ENCODE results near the gene CALB2. TPM values are rescaled to one million over a fixed set of nuclear protein-coding genes. Genes with fewer than 3 reads are reported as not detected.

Gene CALB2
- total RNA-seq, 2 donors from 2014 or later: not detected

GRCh38 chr16:71387045-71387871 lies 28.7 kb downstream of the CALB2 start:
- Mint-ChIP-seq H3K4me1 (no peaks in the 10 kb centered on the region), H3K36me3 (ENCODE audit: low read depth) (no peaks in the 10 kb centered on the region), H3K27me3 (peaks cover 34% of the 10 kb centered on the region), H3K4me3 (no peak overlapping the region), H3K27ac (no peak overlapping the region), H3K9me3 (no peaks in the 10 kb centered on the region)
- no peak for ATAC-seq (replicated peaks)

- H3K36me3 Mint-ChIP-seq (ENCODE audit: low read depth): no peaks in the 10 kb centered on the region
- H3K4me1 Mint-ChIP-seq: no peaks in the 10 kb centered on the region
- peaks cover 43% of the 10 kb centered on the region for H3K27me3 Mint-ChIP-seq
- H3K4me3 Mint-ChIP-seq: no peak overlapping the region
- H3K9me3 Mint-ChIP-seq: no peaks in the 10 kb centered on the region
- ATAC-seq (replicated peaks): no peak
- H3K27ac Mint-ChIP-seq: no peak overlapping the region
These were observed 30.8 kb downstream of the CALB2 start for GRCh38 chr16:71389330-71389729.

- no peaks in the 10 kb centered on the region for H3K4me1 Mint-ChIP-seq
- no peaks in the 10 kb centered on the region for H3K36me3 Mint-ChIP-seq (ENCODE audit: low read depth)
- ATAC-seq (replicated peaks): no peak
- H3K27ac Mint-ChIP-seq: no peak overlapping the region
- no peaks in the 10 kb centered on the region for H3K9me3 Mint-ChIP-seq
- H3K4me3 Mint-ChIP-seq: no peak overlapping the region
- peaks cover 16% of the 10 kb centered on the region for H3K27me3 Mint-ChIP-seq
These were observed 38.1 kb downstream of the CALB2 start for GRCh38 chr16:71396594-71396993.

GRCh38 chr16:71399801-71400563 lies 41.5 kb downstream of the CALB2 start:
- Mint-ChIP-seq H3K27me3 (peaks cover 18% of the 10 kb centered on the region), H3K4me3 (no peak overlapping the region), H3K36me3 (ENCODE audit: low read depth) (no peaks in the 10 kb centered on the region), H3K4me1 (no peaks in the 10 kb centered on the region), H3K9me3 (no peaks in the 10 kb centered on the region), H3K27ac (no peak overlapping the region)
- no peak for ATAC-seq (replicated peaks)

- H3K27ac Mint-ChIP-seq: no peak overlapping the region
- peaks cover 18% of the 10 kb centered on the region for H3K27me3 Mint-ChIP-seq
- H3K4me3 Mint-ChIP-seq: no peak overlapping the region
- H3K9me3 Mint-ChIP-seq: no peaks in the 10 kb centered on the region
- no peaks in the 10 kb centered on the region for H3K4me1 Mint-ChIP-seq
- no peaks in the 10 kb centered on the region for H3K36me3 Mint-ChIP-seq (ENCODE audit: low read depth)
- no peak for ATAC-seq (replicated peaks)
These were observed 43.5 kb downstream of the CALB2 start for GRCh38 chr16:71402007-71402406.

GRCh38 chr16:71402674-71403073 lies 44.2 kb downstream of the CALB2 start:
- Mint-ChIP-seq H3K4me1 (no peaks in the 10 kb centered on the region), H3K27ac (no peak overlapping the region), H3K4me3 (no peak overlapping the region), H3K36me3 (ENCODE audit: low read depth) (no peaks in the 10 kb centered on the region), H3K9me3 (no peaks in the 10 kb centered on the region), H3K27me3 (peaks cover 18% of the 10 kb centered on the region)
- no peak for ATAC-seq (replicated peaks)

GRCh38 chr16:71404364-71404763 lies 45.8 kb downstream of the CALB2 start:
- Mint-ChIP-seq H3K36me3 (ENCODE audit: low read depth) (no peaks in the 10 kb centered on the region), H3K4me1 (no peaks in the 10 kb centered on the region), H3K4me3 (no peak overlapping the region), H3K27ac (no peak overlapping the region), H3K9me3 (no peaks in the 10 kb centered on the region), H3K27me3 (peaks cover 27% of the 10 kb centered on the region)
- no peak for ATAC-seq (replicated peaks)

- Mint-ChIP-seq H3K4me1 (no peaks in the 10 kb centered on the region), H3K36me3 (ENCODE audit: low read depth) (no peaks in the 10 kb centered on the region), H3K4me3 (no peak overlapping the region), H3K9me3 (no peaks in the 10 kb centered on the region), H3K27me3 (peaks cover 26% of the 10 kb centered on the region), H3K27ac (no peak overlapping the region)
- no peak for ATAC-seq (replicated peaks)
These were observed 47.8 kb downstream of the CALB2 start for GRCh38 chr16:71406316-71406715.

GRCh38 chr16:71406724-71407123 lies 48.2 kb downstream of the CALB2 start:
- no peaks in the 10 kb centered on the region for H3K9me3 Mint-ChIP-seq
- H3K4me3 Mint-ChIP-seq: no peak overlapping the region
- H3K36me3 Mint-ChIP-seq (ENCODE audit: low read depth): no peaks in the 10 kb centered on the region
- H3K27me3 Mint-ChIP-seq: peaks cover 27% of the 10 kb centered on the region
- H3K4me1 Mint-ChIP-seq: no peaks in the 10 kb centered on the region
- no peak overlapping the region for H3K27ac Mint-ChIP-seq
- ATAC-seq (replicated peaks): no peak

- Mint-ChIP-seq H3K27ac (no peak overlapping the region), H3K36me3 (ENCODE audit: low read depth) (no peaks in the 10 kb centered on the region), H3K9me3 (no peaks in the 10 kb centered on the region), H3K4me3 (no peak overlapping the region), H3K27me3 (peaks cover 23% of the 10 kb centered on the region), H3K4me1 (no peaks in the 10 kb centered on the region)
- no peak for ATAC-seq (replicated peaks)
These were observed 49.2 kb downstream of the CALB2 start for GRCh38 chr16:71407731-71408130.

- no peak for ATAC-seq (replicated peaks)
- peak overlapping the region; percentile 3 for H3K27ac Mint-ChIP-seq
- no peaks in the 10 kb centered on the region for H3K9me3 Mint-ChIP-seq
- H3K27me3 Mint-ChIP-seq: peaks cover 23% of the 10 kb centered on the region
- H3K4me1 Mint-ChIP-seq: no peaks in the 10 kb centered on the region
- no peaks in the 10 kb centered on the region for H3K36me3 Mint-ChIP-seq (ENCODE audit: low read depth)
- H3K4me3 Mint-ChIP-seq: no peak overlapping the region
These were observed 50.0 kb downstream of the CALB2 start for GRCh38 chr16:71408536-71408935.

GRCh38 chr16:71409011-71409775 lies 50.7 kb downstream of the CALB2 start:
- no peak for ATAC-seq (replicated peaks)
- no peak overlapping the region for H3K4me3 Mint-ChIP-seq
- H3K4me1 Mint-ChIP-seq: no peaks in the 10 kb centered on the region
- no peaks in the 10 kb centered on the region for H3K9me3 Mint-ChIP-seq
- peak overlapping the region; percentile 3 for H3K27ac Mint-ChIP-seq
- H3K27me3 Mint-ChIP-seq: peaks cover 21% of the 10 kb centered on the region
- H3K36me3 Mint-ChIP-seq (ENCODE audit: low read depth): no peaks in the 10 kb centered on the region

- Mint-ChIP-seq H3K9me3 (no peaks in the 10 kb centered on the region), H3K4me1 (no peaks in the 10 kb centered on the region), H3K27me3 (peaks cover 14% of the 10 kb centered on the region), H3K4me3 (no peak overlapping the region), H3K27ac (no peak overlapping the region), H3K36me3 (ENCODE audit: low read depth) (no peaks in the 10 kb centered on the region)
- no peak for ATAC-seq (replicated peaks)
These were observed 51.6 kb downstream of the CALB2 start for GRCh38 chr16:71410146-71410545.

GRCh38 chr16:71412270-71413160 lies 54.0 kb downstream of the CALB2 start:
- Mint-ChIP-seq H3K4me3 (no peak overlapping the region), H3K4me1 (no peaks in the 10 kb centered on the region)
- ATAC-seq (replicated peaks): peak; percentile 82

More at GRCh38 chr16:71412270-71413160, 54.0 kb downstream of the CALB2 start:
- peaks cover 31% of the 10 kb centered on the region for H3K27me3 Mint-ChIP-seq
- H3K9me3 Mint-ChIP-seq: no peaks in the 10 kb centered on the region
- H3K36me3 Mint-ChIP-seq (ENCODE audit: low read depth): no peaks in the 10 kb centered on the region
- H3K27ac Mint-ChIP-seq: no peak overlapping the region
